NCI-H1694 treated with DMSO at 0.1 percent for 48 hours (cell line): Measurements from ENCODE around the gene ALPL.

ENCODE experiments used
- DNase-seq: peaks from one replicate; lab custom pipeline; 2025; lab: John Stamatoyannopoulos, UW

The ALPL gene

DNA sequence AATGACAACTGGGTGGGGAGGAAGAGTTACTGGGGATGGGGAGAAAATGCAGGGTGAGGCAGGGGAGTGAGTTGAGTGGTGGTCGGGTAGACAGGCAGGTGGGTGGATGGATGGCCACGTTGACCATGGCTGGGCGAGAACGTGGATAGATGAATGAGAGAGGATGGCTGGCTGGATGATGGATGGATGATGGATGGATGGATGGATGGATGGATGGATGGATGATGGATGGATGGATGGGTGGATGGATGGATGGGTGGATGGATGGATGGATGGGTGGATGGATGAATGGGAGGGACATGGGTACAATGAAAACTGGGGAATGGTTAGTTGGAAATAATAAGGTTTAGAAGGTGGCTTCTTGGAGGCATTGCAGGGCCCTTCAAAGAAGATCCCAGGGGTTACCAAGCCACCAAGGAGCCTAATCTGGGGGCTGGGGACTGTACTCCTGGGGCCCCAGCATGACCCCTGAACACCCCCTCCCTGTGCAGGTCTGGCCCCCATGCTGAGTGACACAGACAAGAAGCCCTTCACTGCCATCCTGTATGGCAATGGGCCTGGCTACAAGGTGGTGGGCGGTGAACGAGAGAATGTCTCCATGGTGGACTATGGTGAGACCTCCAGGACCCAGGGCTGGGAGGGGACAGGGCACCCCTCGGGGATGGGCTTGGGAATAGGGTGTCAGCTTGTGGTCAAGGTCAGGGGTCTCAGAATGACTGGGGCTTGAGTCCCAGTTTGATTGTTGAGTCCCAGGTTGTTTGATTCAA, 67.0 kb downstream of the ALPL start:
- no peak for DNase-seq

DNA sequence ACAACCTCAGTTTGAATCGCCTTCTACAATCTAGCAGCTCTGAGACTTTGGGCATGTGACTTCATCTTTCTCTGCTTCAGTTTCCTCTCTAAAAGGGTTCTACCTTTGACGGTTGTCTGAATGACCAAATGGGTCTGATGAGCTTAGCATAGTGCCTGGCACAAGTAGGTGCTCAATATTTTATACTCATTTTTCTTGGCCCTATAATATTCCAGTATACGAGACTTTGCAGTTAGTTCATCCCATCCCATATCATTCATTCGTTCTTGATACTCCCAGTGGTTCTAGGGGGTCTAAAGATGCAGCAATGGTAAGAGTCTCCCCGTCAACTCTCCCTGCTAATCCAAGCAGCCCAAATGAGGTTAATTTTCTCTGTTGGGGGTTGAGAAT, 67.6 kb downstream of the ALPL start:
- no peak for DNase-seq

DNA sequence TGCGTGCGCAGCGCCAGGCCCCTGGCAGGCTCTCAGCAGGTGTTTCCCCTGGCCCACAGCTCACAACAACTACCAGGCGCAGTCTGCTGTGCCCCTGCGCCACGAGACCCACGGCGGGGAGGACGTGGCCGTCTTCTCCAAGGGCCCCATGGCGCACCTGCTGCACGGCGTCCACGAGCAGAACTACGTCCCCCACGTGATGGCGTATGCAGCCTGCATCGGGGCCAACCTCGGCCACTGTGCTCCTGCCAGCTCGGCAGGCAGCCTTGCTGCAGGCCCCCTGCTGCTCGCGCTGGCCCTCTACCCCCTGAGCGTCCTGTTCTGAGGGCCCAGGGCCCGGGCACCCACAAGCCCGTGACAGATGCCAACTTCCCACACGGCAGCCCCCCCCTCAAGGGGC, 68.1 kb downstream of the ALPL start:
- DNase-seq = no peak

DNA sequence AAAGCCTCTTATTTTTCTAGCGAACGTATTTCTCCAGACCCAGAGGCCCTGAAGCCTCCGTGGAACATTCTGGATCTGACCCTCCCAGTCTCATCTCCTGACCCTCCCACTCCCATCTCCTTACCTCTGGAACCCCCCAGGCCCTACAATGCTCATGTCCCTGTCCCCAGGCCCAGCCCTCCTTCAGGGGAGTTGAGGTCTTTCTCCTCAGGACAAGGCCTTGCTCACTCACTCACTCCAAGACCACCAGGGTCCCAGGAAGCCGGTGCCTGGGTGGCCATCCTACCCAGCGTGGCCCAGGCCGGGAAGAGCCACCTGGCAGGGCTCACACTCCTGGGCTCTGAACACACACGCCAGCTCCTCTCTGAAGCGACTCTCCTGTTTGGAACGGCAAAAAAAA, 68.7 kb downstream of the ALPL start:
- no peak for DNase-seq

DNA sequence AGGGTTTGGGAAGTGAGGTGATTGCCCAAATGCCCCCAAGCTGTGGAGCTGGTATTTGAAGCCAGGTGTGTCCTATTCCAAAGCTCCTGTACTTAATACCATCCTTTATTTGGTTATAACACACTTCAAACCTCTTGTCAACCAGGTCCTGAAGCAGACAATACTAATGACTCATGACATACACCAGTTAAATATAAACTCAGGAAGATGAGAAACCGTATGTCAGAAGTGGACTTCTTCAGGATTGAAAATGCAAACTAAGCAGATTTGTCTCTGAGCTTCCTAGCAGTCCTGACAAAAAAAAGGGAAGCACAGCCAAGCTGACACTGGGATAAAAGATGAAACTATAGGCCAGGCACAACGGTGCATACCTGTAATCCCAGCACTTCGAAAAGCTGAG, 70.6 kb downstream of the ALPL start:
- no peak for DNase-seq

DNA sequence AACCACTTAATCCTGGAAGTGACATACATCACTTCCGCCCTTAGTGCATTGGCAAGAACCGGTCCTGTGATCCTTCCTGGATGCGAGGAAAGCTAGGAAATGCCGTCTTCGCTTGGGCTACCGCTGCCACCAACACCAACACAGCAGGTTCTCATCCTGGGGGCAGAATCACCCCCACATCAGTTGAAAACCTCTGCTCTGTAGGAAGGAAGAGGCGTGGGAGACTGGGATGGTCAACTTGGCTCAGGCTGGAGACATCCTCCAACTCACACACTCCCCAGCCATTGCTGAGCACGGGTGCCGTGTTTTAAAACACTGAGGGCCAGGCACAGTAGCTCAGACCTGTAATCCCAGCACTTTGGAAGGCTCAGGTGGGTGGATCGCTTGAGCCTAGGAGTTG, 74.9 kb downstream of the ALPL start:
- DNase-seq = no peak

DNA sequence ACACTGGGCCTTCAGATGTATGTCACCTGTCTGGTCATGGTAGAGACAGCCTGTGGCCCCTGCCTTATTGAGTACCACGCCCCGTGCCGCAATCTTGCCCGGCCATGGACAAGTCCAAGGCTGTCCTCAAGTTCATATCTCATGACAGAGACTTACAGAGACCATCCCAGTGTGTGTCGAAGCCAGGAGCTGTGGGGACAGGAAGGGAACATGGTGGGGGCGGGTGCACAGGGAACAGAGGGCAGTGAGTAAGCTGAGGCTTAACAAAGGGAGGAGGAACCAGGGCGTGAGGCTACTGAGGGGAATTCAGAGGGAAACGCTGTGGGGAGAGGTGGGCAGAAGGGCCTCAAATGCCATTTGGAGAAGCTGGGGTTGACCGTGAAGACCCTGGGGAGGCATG, 75.8 kb downstream of the ALPL start:
- no peak for DNase-seq

DNA sequence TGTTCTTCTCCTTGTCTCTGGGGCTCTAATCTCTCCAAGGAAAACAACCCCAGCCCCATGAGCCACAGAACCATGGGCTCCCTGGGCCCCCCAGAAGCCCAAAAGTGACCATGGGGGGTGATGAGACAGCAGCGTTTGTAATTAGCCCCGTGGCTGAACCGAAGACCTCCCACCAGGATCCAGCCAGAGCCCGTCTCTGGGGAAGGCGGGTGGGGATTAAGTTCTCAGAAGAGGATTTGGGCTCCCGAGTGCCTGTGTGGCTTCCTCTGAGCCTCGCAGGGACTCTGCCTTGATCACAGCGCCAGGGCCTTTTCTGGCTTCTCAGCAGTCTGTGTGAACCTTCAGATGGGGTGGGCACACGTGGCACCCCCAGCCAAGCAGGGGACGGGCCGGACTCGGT, 77.0 kb downstream of the ALPL start:
- no peak for DNase-seq

DNA sequence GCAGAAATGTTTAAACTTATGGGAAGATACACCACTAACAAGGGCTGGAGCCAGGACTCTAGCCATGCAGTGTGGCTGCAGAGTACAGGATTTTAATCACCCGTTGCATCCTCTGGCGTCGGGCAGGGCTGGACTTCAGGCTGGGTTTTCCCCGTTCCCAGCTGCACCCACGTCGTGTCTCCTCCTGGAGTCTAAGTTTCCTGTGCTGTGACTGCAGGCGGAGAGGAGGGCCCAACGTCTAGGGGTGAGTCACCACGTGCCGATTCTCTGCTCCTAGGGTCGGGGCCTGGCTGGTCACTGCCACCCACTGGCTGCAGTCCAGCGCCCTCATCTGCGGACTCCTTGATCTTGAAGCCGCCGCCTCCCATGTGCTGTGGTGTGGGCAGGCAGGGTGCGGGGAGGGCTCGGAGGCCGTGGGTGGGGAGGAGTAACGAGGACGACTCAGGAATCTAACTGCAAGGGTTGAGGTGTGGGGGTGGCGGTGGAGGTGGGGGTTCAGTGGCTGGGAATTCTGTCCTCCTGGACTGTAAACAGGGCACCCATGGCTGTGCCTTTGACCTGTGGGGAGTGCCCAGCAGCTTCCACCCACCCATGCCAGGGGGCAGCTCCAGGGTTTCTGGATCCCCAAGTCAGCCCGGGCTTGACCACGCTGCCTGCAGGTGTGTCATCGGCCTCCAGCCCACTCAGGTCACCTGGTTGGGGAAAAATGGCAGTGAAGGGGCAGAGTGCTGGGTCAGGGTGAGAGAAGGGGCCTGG, 77.8 kb downstream of the ALPL start:
- no peak for DNase-seq

DNA sequence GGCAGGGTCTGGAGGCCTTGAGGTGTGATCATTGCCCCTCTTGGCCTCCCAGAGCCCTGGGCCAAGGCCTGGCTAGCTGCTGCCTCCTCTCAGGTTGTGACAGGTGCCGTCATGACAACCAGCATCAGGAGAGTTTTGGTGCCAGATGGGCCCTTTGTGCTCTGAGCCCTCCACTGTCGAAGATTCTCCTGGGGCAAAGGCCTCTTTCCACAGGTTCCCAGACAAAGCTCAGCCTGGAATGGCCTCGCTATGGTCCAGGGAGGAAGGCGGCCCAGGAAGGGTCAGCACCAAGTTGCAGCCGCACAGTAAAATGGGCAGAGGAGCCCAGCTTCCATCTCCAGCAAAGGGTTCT, 78.4 kb downstream of the ALPL start:
- DNase-seq = peak; percentile 2

DNA sequence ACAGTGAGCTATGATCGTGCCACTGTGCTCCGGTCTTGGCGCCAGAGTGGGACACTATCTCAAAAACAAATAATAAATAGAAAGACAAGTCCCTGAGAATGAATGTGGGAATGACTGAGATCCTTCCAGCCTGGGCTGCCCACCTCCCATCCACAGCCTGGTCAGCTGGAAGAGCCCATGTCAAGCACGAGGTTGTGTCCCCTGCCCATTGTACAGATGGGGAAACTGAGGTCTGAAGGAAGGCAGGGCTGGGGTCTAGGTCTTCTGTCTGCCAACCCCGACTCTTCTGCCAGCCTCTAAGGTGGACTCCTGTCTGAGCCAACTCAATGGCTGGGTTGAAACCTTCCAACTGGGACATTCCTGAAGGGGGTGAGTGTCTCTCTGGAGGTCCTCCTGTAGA, 80.4 kb downstream of the ALPL start:
- DNase-seq = no peak

DNA sequence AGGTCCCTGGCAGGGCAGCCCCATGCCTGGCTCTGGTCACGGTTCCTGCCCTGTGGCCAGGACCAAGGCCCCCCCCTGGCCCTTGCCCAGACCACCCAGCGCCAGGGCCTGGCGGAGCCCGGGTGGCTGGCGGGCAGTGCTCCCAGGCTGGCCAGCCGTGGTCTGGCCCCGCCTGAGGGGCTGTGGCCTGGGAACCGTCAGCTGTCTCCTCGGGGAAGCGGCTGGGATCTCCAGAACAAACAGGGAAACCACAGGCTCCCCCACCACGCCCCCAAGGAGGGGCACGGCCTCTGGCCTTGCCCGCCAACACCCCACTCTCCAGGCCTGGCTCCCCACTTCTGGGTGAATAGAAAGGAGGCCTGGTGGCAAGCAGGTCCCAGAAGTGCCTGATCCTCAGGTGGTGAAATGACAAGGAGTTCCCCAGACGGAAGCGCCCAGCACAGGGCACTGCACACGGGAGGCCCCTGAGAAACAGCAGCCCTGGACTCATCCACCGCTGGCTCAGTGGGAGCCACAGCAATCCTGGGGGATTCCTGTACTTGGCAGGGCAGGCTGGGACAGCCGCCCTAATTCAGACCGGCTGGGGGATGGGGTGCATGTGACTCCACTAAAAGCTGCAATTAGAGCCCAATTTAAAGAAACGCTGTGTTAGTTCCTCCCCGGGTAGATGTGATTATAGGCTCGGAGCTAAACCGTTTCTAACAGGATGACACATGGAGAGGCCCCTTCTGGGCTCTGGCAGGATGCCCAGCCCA, 81.1 kb downstream of the ALPL start:
- peak; percentile 62 for DNase-seq

DNA sequence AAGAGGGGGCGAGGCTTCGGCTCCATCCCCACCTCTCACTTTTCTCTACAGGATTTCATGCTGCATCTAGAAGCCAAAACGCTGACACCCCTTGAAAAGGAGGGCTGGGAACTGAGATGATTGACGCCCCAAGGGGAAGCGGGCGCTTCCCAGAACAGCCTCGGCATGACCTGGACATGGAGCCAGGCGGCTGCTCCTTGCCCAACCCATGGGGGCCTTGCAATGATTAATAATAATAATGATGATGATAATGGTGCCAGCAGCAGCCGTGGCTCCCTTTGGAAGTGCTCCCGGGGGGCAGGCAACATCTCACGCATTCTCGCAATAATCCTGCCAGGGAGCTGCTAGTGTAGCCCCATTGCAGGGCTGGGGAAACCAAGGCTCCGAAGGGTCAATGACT, 81.7 kb downstream of the ALPL start:
- no peak for DNase-seq

DNA sequence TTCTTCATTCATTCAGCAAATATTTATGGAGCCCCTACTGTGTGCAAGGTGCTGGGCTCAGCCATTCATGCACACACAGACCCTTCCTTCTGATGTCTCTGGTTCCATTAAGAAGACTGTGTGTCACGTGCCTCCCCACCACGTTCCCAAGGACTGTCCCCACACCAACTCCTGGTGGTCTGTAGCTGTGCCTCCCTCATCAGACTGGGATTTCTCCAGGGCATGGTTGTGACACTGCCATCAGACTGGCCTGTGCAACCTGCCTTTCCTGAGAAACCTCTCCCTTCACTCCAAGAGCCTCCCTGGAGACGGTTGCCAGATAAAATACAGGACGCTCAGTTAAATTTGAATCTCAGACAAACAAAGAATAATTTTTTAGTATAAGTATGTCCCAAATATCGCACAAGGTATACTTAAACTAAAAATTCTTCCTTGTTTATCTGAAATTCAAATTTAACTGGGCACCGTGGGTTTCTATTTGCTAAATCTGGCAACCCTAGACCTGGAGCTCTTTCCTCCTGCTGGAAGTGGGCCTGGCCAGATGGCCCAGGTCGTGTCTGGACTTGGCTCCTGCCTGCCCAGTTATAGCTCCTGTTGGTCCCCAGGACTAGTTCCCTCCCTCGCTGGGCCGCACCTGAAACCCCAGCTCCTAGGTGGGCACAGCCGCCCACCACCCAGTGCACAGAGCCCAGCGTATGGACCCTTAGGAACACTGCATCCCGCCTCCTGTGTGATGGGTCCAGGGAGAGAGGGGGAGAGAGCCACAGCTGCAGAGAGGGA, 83.1 kb downstream of the ALPL start:
- DNase-seq = peak; percentile 51

DNA sequence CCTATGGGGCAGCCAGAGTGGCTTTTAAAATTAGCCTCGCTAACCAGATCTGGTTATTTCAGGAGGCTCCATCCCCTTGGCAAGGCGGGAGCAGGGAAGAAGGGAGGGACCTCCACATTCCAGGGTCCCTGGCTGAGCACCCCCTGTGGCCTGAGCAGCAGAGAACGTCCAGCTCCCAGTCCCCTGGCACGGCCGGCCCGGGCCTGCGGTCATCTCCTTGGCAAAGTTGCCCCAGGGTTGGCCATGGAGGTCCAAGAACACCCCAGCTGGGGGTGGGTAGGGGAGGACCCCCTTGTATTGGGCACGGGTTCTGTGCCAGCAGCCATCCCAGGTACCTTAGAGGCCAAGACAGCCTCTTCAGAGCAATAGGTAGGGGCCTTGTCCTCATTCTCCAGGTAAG, 84.0 kb downstream of the ALPL start:
- DNase-seq = no peak

DNA sequence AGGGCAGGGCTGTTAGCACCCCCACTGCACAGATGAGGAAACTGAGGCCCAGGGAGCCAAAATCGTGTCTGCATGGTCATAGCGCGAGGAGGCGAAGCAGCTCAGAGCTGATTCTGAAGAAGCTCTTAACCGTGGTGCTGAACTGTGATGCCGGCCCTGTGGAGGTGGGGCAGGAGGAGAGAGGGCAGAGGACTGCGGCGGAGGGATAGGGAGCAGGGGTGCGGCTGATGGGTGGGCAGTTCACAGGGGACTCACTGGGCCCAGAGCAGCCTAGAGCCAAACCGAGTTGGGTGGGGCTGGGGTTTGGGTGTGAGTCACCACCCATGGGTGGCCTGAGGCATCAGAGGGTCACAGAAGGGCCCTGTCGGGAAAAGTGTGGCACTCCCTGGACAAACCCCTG, 85.3 kb downstream of the ALPL start:
- DNase-seq = no peak

DNA sequence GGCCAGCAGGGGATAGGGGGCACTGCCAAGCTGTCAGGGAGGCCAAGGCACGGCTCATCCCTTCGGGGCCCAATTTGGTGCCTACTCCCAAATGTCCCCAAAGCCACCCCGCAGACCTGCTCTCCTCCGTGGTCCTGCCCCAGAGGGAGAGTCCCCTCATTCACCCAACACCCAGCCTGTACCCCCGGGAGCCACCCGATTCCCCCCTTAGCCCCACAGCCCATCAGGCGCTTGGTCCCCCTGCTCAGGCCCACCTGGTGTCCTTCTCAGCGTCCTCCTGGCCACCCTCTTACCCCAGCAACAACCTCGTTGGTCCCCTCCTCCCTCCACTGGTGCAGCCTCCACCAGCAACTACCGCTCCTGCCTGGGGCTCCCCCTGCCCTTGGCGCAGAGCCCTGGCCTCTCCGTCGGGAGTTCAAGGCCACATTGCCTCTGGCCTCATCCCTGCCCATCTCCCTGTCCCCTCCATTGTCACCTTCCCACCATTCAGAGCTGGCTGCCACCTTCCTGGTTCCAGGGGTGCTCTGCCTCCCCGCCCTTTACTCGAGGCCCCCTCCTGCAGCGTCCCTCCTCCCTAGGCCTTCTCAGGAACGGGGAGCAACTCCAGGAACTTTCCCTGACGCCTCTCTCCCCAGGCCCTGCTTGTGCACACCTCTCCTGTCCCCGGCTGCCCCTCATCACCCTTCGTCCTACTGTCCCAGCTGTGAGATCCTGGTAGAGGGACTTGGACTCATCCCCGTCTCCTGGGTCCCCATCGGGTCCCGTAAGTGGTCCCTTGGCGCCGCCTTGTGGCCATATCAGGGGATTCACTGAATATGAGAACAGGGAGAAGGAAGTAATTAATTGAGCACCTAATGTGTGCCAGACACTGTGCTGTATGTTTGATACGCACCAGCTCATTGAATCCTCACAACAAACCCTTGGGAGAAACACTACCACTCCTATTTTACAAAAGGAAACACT, 86.0 kb downstream of the ALPL start:
- DNase-seq = peak; percentile 27

DNA sequence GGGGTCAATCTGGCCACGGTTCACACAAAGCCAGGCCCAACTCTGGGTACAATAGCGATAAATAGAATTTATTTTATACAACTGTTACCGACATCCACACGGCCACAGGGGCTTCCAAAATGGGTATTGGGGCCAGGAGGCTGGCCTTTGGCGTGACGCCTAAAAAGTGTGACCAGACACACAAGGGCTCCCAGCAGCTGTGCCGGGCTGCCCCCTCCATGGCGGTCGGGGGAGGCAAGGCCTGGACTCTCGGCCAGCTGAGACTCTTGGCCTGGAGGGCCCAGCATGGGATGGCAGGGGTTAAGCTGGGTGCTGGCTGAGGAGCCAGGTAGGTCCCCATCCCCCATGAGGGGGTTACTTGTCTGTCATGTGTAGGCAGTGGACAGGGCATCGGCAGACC, 87.0 kb downstream of the ALPL start:
- no peak for DNase-seq

DNA sequence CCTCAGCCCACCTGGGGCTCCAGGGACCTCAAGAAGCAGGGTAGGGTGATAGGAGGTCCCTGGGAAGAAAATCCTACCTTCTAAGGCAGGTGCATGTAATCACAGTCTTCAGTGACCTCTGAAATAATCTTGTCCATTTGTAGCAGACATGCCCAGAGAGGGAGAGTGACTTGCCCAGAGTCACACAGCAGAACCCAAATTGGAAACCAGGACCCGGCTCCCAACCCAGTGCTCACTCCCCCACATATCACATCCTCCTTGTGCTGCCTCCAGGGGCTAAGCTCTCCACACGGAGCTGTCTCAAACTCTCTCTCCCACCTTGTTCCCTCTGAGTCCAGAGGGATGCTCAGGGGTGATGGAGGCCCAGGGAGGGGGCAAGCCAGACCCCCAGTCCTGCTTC, 87.4 kb downstream of the ALPL start:
- no peak for DNase-seq

DNA sequence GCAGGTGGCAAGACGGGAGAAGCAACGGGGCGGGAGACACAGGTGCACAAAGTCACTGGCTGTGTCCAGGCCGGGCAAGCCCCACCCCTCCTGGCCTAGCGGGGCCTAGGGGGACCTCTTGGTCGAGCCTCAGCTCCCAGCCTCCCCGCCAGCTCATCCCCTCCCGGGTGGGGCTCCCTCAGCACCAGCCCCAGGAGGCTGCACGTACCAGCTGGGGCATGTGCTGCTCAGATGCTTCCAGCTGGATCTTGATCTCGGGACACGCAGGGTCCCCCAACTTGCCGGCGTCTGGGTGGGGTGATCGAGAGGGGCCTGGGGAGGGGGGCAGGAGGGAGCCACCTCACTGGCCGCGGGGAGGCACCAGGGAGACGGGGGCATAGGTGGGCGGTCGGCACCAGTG, 88.5 kb downstream of the ALPL start:
- DNase-seq = no peak

DNA sequence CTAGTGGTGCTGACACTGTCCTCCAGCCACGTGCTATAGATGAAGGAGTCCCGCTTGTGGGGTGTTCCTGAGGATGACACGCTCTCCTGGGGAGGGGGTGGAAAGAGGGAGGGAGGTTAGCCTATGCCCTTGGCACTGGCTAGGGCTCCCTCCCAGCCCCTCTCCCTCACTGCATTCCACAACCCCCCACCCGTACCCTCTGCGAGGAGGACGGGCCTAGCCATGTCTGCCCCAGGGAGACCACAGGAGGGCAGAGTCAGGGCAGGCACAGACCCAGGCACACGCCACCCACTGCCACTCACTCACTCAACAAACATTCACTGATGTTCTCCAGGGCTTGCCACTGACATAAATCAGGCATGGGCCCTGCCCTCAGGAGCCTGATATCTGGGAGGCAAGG, 89.2 kb downstream of the ALPL start:
- DNase-seq = no peak
